ENCODE measurements around the gene OSMR. TPM values are rescaled to one million over a fixed set of nuclear protein-coding genes. Genes with fewer than 3 reads are reported as not detected.

OSMR gene
- total and polyA plus RNA-seq, 9 of the 15 experiments (the other 6 are each of a cell fraction or from before 2014, with no cell fraction given) = 0.18 to 1.7 (median 0.94) TPM

GRCh38 chr5:38814879-38815278 lies 30.9 kb upstream of the OSMR start (continued):
- TF ChIP-seq, protein P1, sequence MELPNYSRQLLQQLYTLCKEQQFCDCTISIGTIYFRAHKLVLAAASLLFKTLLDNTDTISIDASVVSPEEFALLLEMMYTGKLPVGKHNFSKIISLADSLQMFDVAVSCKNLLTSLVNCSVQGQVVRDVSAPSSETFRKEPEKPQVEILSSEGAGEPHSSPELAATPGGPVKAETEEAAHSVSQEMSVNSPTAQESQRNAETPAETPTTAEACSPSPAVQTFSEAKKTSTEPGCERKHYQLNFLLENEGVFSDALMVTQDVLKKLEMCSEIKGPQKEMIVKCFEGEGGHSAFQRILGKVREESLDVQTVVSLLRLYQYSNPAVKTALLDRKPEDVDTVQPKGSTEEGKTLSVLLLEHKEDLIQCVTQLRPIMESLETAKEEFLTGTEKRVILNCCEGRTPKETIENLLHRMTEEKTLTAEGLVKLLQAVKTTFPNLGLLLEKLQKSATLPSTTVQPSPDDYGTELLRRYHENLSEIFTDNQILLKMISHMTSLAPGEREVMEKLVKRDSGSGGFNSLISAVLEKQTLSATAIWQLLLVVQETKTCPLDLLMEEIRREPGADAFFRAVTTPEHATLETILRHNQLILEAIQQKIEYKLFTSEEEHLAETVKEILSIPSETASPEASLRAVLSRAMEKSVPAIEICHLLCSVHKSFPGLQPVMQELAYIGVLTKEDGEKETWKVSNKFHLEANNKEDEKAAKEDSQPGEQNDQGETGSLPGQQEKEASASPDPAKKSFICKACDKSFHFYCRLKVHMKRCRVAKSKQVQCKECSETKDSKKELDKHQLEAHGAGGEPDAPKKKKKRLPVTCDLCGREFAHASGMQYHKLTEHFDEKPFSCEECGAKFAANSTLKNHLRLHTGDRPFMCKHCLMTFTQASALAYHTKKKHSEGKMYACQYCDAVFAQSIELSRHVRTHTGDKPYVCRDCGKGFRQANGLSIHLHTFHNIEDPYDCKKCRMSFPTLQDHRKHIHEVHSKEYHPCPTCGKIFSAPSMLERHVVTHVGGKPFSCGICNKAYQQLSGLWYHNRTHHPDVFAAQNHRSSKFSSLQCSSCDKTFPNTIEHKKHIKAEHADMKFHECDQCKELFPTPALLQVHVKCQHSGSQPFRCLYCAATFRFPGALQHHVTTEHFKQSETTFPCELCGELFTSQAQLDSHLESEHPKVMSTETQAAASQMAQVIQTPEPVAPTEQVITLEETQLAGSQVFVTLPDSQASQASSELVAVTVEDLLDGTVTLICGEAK (IDR thresholded peaks at IDR 0.05) = no peak
- TF ChIP-seq, protein P1 (CRISPR knock-in tag; IDR thresholded peaks at IDR 0.05) = no peak
- TF ChIP-seq HIVEP1 (CRISPR knock-in tag; IDR thresholded peaks at IDR 0.05) (no peak), GABPB1 (CRISPR knock-in tag; IDR thresholded peaks at IDR 0.05) (no peak), BHLHE40 (IDR thresholded peaks at IDR 0.05; ENCODE audit: low read length) (no peak), CTCFL (IDR thresholded peaks at IDR 0.05; ENCODE audit: borderline replicate concordance, insufficient read depth, low read depth, low read length, poor library complexity, severe bottlenecking) (no peak), CCNT2 (IDR thresholded peaks at IDR 0.05; ENCODE audit: borderline replicate concordance, extremely low read depth, insufficient read length, low read depth, low read length) (no peak), POLR2AphosphoS2 (IDR thresholded peaks at IDR 0.05; ENCODE audit: low read length) (no peak), HDAC6 (IDR thresholded peaks at IDR 0.05; ENCODE audit: low read depth, low read length) (no peak), POLR2AphosphoS5 (IDR thresholded peaks at IDR 0.05; ENCODE audit: control insufficient read depth, insufficient read depth, low read depth, low read length) (no peak)
- TF ChIP-seq, protein P2, sequence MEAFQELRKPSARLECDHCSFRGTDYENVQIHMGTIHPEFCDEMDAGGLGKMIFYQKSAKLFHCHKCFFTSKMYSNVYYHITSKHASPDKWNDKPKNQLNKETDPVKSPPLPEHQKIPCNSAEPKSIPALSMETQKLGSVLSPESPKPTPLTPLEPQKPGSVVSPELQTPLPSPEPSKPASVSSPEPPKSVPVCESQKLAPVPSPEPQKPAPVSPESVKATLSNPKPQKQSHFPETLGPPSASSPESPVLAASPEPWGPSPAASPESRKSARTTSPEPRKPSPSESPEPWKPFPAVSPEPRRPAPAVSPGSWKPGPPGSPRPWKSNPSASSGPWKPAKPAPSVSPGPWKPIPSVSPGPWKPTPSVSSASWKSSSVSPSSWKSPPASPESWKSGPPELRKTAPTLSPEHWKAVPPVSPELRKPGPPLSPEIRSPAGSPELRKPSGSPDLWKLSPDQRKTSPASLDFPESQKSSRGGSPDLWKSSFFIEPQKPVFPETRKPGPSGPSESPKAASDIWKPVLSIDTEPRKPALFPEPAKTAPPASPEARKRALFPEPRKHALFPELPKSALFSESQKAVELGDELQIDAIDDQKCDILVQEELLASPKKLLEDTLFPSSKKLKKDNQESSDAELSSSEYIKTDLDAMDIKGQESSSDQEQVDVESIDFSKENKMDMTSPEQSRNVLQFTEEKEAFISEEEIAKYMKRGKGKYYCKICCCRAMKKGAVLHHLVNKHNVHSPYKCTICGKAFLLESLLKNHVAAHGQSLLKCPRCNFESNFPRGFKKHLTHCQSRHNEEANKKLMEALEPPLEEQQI (IDR thresholded peaks at IDR 0.05) = no peak
